HFF-Myc (cell line): ENCODE data around the gene JPH3.

Experiments used
- DNase-seq: peaks from one replicate; pipeline ENCODE4 v3.0.0-alpha.2; 2011; ENCODE audit warnings: low read depth; ENCODE audit errors: extremely low read depth
- H3K4me3 ChIP-seq: replicated peaks from 2 replicates; pipeline ENCODE4 v1.5.1; 2011; ENCODE audit warnings: low read depth, mild to moderate bottlenecking, control low read depth, low read length
- TF ChIP-seq, protein P1 (sequence below): IDR thresholded peaks from 2 replicates; pipeline ENCODE4 v1.5.1; 2012; ENCODE audit warnings: mild to moderate bottlenecking, low read depth, low read length, control low read depth; ENCODE audit errors: missing control alignments

The JPH3 gene

GRCh38 chr16:87564524-87564778 lies 37.9 kb upstream of the JPH3 start:
- TF ChIP-seq, protein P1, sequence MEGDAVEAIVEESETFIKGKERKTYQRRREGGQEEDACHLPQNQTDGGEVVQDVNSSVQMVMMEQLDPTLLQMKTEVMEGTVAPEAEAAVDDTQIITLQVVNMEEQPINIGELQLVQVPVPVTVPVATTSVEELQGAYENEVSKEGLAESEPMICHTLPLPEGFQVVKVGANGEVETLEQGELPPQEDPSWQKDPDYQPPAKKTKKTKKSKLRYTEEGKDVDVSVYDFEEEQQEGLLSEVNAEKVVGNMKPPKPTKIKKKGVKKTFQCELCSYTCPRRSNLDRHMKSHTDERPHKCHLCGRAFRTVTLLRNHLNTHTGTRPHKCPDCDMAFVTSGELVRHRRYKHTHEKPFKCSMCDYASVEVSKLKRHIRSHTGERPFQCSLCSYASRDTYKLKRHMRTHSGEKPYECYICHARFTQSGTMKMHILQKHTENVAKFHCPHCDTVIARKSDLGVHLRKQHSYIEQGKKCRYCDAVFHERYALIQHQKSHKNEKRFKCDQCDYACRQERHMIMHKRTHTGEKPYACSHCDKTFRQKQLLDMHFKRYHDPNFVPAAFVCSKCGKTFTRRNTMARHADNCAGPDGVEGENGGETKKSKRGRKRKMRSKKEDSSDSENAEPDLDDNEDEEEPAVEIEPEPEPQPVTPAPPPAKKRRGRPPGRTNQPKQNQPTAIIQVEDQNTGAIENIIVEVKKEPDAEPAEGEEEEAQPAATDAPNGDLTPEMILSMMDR: no peak
- no peak for DNase-seq
- H3K4me3 ChIP-seq: no peak overlapping the region

- no peak overlapping the region for H3K4me3 ChIP-seq
- DNase-seq: no peak
- TF ChIP-seq, protein P1: no peak
Observed at GRCh38 chr16:87569601-87570571, 32.4 kb upstream of the JPH3 start.

- TF ChIP-seq, protein P1: no peak
- no peak for DNase-seq
- no peak overlapping the region for H3K4me3 ChIP-seq
Observed at GRCh38 chr16:87570572-87570937, 31.8 kb upstream of the JPH3 start.

- DNase-seq: no peak
- H3K4me3 ChIP-seq: no peak overlapping the region
- TF ChIP-seq, protein P1: peak; percentile 31
Observed at GRCh38 chr16:87570938-87571867, 31.1 kb upstream of the JPH3 start.

DNA sequence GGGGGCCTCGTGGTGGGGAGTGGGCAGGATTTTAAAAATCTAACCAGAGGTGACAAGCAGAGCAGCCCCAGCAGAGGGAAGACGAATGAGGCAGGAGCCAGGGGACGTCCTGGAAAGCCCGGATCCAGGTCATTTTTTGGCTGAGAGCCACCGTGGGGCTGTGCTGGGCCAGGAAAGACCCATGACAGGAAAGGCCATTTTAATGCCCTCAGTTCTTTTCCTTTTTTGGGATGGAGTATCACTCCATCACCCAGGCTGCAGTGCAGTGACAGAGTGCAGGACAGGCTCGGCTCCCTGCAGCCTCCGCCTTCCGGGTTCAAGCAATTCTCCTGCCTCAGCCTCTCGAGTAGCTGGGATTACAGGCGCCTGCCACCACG lies 30.5 kb upstream of the JPH3 start:
- no peak for DNase-seq
- H3K4me3 ChIP-seq: no peak overlapping the region
- TF ChIP-seq, protein P1: no peak

GRCh38 chr16:87572959-87573358 lies 29.3 kb upstream of the JPH3 start:
- no peak for DNase-seq
- TF ChIP-seq, protein P1: no peak
- H3K4me3 ChIP-seq: no peak overlapping the region
